NCI-H510A treated with DMSO at 0.1 percent for 48 hours (cell line): ENCODE data around the gene MFRP.

Experiments
- DNase-seq: peaks from one replicate; lab custom pipeline; 2025; lab: John Stamatoyannopoulos, UW

The MFRP gene

GRCh38 chr11:119295178-119295577 lies 51.3 kb downstream of the MFRP start:
- no peak for DNase-seq

- DNase-seq, result no peak
These were observed 53.0 kb downstream of the MFRP start for GRCh38 chr11:119293461-119293860.

GRCh38 chr11:119290894-119291497 lies 55.5 kb downstream of the MFRP start:
- DNase-seq, result no peak
